B cell (primary cell): ENCODE results near the gene DGCR8. TPM values are rescaled to one million over a fixed set of nuclear protein-coding genes. Genes with fewer than 3 reads are reported as not detected.

Source experiments
- ATAC-seq: fragments of 200-7000 bp; cut with Tn5 transposase; one replicate; pipeline ENCODE4 v1.10.0; 2021; ENCODE audit warnings: low read depth, mild to moderate bottlenecking, moderate number of reproducible peaks, moderate library complexity
- CTCF ChIA-PET: fragments of 350-600 bp; sonication (Branson Sonifier 250); formaldehyde crosslinking; loops from one replicate; lab custom pipeline; 2021; ENCODE audit warnings: antibody characterized with exemption, inconsistent platforms; lab: Charles Lee
- POLR2A ChIA-PET: fragments of 350-600 bp; sonication (Branson Sonifier 250); formaldehyde crosslinking; loops from one replicate; lab custom pipeline; 2021; ENCODE audit warnings: antibody characterized with exemption; lab: Charles Lee
- DNase-seq: peaks from one replicate; pipeline ENCODE4 v3.0.0; 2013
- H2AFZ ChIP-seq: 2 replicates; pipeline ENCODE4 v1.6.1; 2012; ENCODE audit warnings: mild to moderate bottlenecking, low read depth, low read length; ENCODE audit not compliant: insufficient read depth, poor library complexity, severe bottlenecking
- H3K27ac ChIP-seq, 2 donors: 1 replicate in 1 of 2; 2 replicates in 1 of 2; pipeline ENCODE4 v1.5.1; 2012 to 2013; ENCODE audit warnings: low read length in 2 of 2, mild to moderate bottlenecking in 2 of 2, moderate library complexity in 1 of 2
- H3K27me3 ChIP-seq, 4 experiments: fragments of 200-600 bp in 1 of 4; sonication (generic) in 1 of 4; replicated peaks in 1 of 4; 1 replicate in 2 of 4; 2 replicates in 2 of 4; pipeline versions ENCODE4 v1.6.1 to v1.7.0; 2013 to 2016; ENCODE audit warnings: low read length in 3 of 4, mild to moderate bottlenecking in 2 of 4, mixed read lengths in 1 of 4, moderate library complexity in 1 of 4; ENCODE audit not compliant: insufficient read depth in 4 of 4, control insufficient read depth in 3 of 4; ENCODE audit errors: control extremely low read depth in 1 of 4
- H3K36me3 ChIP-seq, 2 experiments: replicated peaks in 1 of 2; 1 replicate in 1 of 2; 2 replicates in 1 of 2; pipeline versions ENCODE4 v1.6.1 to v1.7.1; 2013; ENCODE audit warnings: low read length in 1 of 2; ENCODE audit not compliant: insufficient read depth in 2 of 2, control insufficient read depth in 1 of 2; ENCODE audit errors: control extremely low read depth in 1 of 2, extremely low read depth in 1 of 2
- H3K4me1 ChIP-seq, 2 donors: fragments of 200-600 bp in 1 of 2; sonication (generic) in 1 of 2; 1 replicate in 1 of 2; 2 replicates in 1 of 2; pipeline versions ENCODE4 v1.5.1 to v1.6.1; 2013 to 2017; ENCODE audit warnings: low read length in 2 of 2; ENCODE audit not compliant: control insufficient read depth in 2 of 2, insufficient read depth in 2 of 2
- H3K4me2 ChIP-seq: replicated peaks from 2 replicates; pipeline ENCODE3; 2012; ENCODE audit warnings: mild to moderate bottlenecking, low read depth, low read length; ENCODE audit not compliant: poor library complexity, severe bottlenecking
- H3K4me3 ChIP-seq, 5 experiments: fragments of 200-600 bp in 1 of 5; sonication (generic) in 1 of 5; 1 replicate in 3 of 5; 2 replicates in 2 of 5; pipeline versions ENCODE4 v1.5.1 to v1.7.0; 2011 to 2016; ENCODE audit warnings: low read length in 4 of 5, mild to moderate bottlenecking in 4 of 5, low read depth in 2 of 5, control low read depth in 1 of 5, moderate library complexity in 1 of 5; ENCODE audit not compliant: insufficient read depth in 1 of 5; ENCODE audit errors: control extremely low read depth in 1 of 5, extremely low read depth in 1 of 5
- H3K79me2 ChIP-seq: fragments of 200-600 bp; sonication (generic); one replicate; pipeline ENCODE4 v1.6.0; 2016; ENCODE audit warnings: low read length; ENCODE audit not compliant: control insufficient read depth, insufficient read depth
- H3K9ac ChIP-seq: fragments of 200-600 bp; sonication (generic); 2 replicates; pipeline ENCODE4 v1.6.1; 2017; ENCODE audit warnings: mild to moderate bottlenecking, low read length, moderate library complexity
- H3K9me3 ChIP-seq, 3 donors: one replicate each; pipeline versions ENCODE4 v1.6.1 to v1.7.1; 2013; ENCODE audit warnings: low read length in 2 of 3; ENCODE audit not compliant: control insufficient read depth in 2 of 3, insufficient read depth in 1 of 3; ENCODE audit errors: control extremely low read depth in 1 of 3
- H4K20me1 ChIP-seq: 2 replicates; pipeline ENCODE4 v1.6.0; 2012; ENCODE audit warnings: mild to moderate bottlenecking, low read length; ENCODE audit not compliant: insufficient read depth, control insufficient read depth, poor library complexity, severe bottlenecking
- H3K27ac Mint-ChIP-seq: one replicate; pipeline ENCODE4 v1.8.0; 2021; ENCODE audit warnings: mixed read lengths
- H3K27me3 Mint-ChIP-seq: one replicate; pipeline ENCODE4 v1.8.0; 2021; ENCODE audit warnings: mixed read lengths
- H3K4me1 Mint-ChIP-seq: one replicate; pipeline ENCODE4 v1.8.0; 2021; ENCODE audit warnings: mixed read lengths
- H3K4me3 Mint-ChIP-seq: one replicate; pipeline ENCODE4 v1.8.0; 2021; ENCODE audit warnings: mixed read lengths
- H3K9me3 Mint-ChIP-seq: one replicate; pipeline ENCODE4 v1.8.0; 2022; ENCODE audit warnings: mixed read lengths; ENCODE audit not compliant: insufficient read depth
- CTCF ChIP-seq: fragments of 200-600 bp; IDR thresholded peaks from one replicate; pipeline ENCODE4 v1.8.0; 2022; ENCODE audit warnings: antibody characterized with exemption, mild to moderate bottlenecking
- EZH2 ChIP-seq: IDR thresholded peaks from 2 replicates; pipeline ENCODE4 v1.6.1; 2012; ENCODE audit warnings: borderline replicate concordance, low read depth, mild to moderate bottlenecking, moderate library complexity, low read length; ENCODE audit not compliant: insufficient read depth, poor library complexity, severe bottlenecking
- WGBS: methylation state at CpG from one replicate; pipeline ENCODE4 v1.1.5; 2013; ENCODE audit warnings: missing lambda C conversion rate; ENCODE audit not compliant: insufficient coverage; 5-methylcytosine and 5-hydroxymethylcytosine counted together
- intact Hi-C: fragments of 100-400 bp; cut with micrococcal nuclease; formaldehyde crosslinking; loops from one replicate; pipeline ENCODE4 v1.10.0; 2022
- polyA plus RNA-seq: library from polyadenylated mRNA; depleted of rRNA; stranded (reverse); fragments of >200 nt; gene quantifications from 2 replicates; pipeline ENCODE4 v1.2.3, GENCODE V29; 2012
- total RNA-seq, 2 donors: library from RNA; stranded (reverse); fragments of 120-200 nt in 1 of 2; gene quantifications; 1 replicate in 1 of 2; 2 replicates in 1 of 2; pipeline versions ENCODE4 v1.2.3 to v1.2.4, GENCODE V29; 2013 to 2022

DGCR8 gene
- total and polyA plus RNA-seq, 2 donors (not counting 1 experiment from before 2014, with no cell fraction given): 19.6 to 43.2 TPM

GRCh38 chr22:20058989-20059770, 20.9 kb upstream of the DGCR8 start:
- intact Hi-C loops: no loop called here
- H3K4me3 ChIP-seq: no peak overlapping the region
- TF ChIP-seq EZH2 (no peak), CTCF (no peak)
- Mint-ChIP-seq H3K4me3 (no peak overlapping the region), H3K27me3 (no peaks in the 10 kb centered on the region), H3K27ac (peak overlapping the region; percentile 1), H3K4me1 (no peaks in the 10 kb centered on the region), H3K9me3 (no peaks in the 10 kb centered on the region)
- ChIA-PET CTCF (interaction anchor here (0.6 kb wide), 1 partner anchor 70 kb away, joined by 3 read pairs; no protein-coding TSS in a partner anchor), POLR2A (no interaction called here)
- H3K9me3 ChIP-seq: no peaks in the 10 kb centered on the region
- H3K27me3 ChIP-seq: no peaks in the 10 kb centered on the region
- no peak for DNase-seq
- no peak overlapping the region for H3K4me2 ChIP-seq
- H3K36me3 ChIP-seq: peaks cover 0 to 65% of the 10 kb centered on the region in 2 experiments
- no peak overlapping the region for H3K9ac ChIP-seq
- no peak overlapping the region for H2AFZ ChIP-seq
- H4K20me1 ChIP-seq: peaks cover 23% of the 10 kb centered on the region
- WGBS: 98% methylated on average over 6 of the region's 10 CpGs
- no peaks in the 10 kb centered on the region for H3K4me1 ChIP-seq
- no peak overlapping the region for H3K27ac ChIP-seq
- ATAC-seq: no peak
- peaks cover 3% of the 10 kb centered on the region for H3K79me2 ChIP-seq

DNA sequence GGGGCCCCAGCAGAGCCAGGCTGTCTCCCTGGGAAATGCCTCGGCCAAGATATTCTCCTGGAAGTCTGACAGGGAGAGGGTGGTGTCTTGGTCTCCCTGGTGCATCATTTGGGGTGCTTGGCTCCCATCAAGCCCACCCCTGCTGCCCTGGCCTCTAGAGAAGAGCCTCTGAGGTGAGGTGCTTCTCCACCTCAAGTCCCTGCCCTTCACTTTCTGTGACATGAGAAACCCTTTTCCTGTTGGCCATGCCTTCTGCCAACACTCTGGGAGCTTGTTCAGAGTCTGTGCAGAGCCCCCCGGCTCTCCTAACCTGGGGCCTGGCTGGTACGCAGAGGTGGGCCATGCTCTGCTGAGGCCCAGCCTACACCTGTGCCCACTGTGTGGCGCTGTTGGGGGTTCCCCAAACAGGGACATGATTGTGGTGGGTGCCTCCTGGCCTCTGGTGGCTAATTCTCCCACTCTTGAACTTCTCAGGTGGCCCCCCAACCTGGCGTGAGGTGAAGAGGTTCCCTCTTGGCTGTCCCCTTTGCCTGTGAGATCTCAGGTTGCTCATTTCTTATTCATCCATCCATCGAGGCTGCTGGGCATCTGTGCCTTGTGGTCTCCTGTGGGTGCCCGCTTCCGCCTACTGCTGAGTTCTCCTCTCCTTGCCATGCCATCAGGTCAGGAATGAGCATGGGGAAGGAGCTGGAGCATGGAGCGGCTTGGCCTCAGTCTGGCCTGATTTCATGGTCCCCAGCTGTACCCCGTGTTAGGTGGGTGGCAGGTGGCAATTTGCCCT, 19.2 kb upstream of the DGCR8 start:
- ATAC-seq (no peak), DNase-seq (no peak)
- Mint-ChIP-seq H3K27ac (no peak overlapping the region), H3K27me3 (no peaks in the 10 kb centered on the region), H3K9me3 (no peaks in the 10 kb centered on the region), H3K4me1 (no peaks in the 10 kb centered on the region), H3K4me3 (no peak overlapping the region)
- Histone ChIP-seq H3K9me3 (no peaks in the 10 kb centered on the region), H3K27ac (no peak overlapping the region), H3K4me2 (no peak overlapping the region), H3K4me3 (no peak overlapping the region), H3K4me1 (no peaks in the 10 kb centered on the region), H3K9ac (no peak overlapping the region), H4K20me1 (peaks cover 23% of the 10 kb centered on the region), H3K36me3 (peaks cover 0 to 57% of the 10 kb centered on the region in 2 experiments), H2AFZ (no peak overlapping the region), H3K79me2 (peaks cover 3% of the 10 kb centered on the region), H3K27me3 (no peaks in the 10 kb centered on the region)
- CTCF ChIA-PET: no interaction called here
- 99% methylated on average over 10 of the region's 10 CpGs for WGBS
- POLR2A ChIA-PET: no interaction called here
- intact Hi-C loops: no loop called here
- TF ChIP-seq EZH2: no peak
- no peak for TF ChIP-seq CTCF
